SK-N-SH (cell line): ENCODE measurements around the gene ST6GALNAC6. TPM values are rescaled to one million over a fixed set of nuclear protein-coding genes. Genes with fewer than 3 reads are reported as not detected.

ENCODE experiments used
- CTCF ChIA-PET: fragments of 300-600, 350-600 bp; formaldehyde crosslinking; extraction: SDS; loops from one replicate; lab custom pipeline; 2021; lab: Yijun Ruan, JAX
- POLR2A ChIA-PET: fragments of 350-600 bp; sonication (Branson Sonifier 250); formaldehyde crosslinking; extraction: SDS; loops from one replicate; lab custom pipeline; 2020; ENCODE audit warnings: antibody characterized with exemption, inconsistent platforms; lab: Yijun Ruan, JAX
- DNase-seq: peaks from one replicate; pipeline ENCODE4 v3.0.0; 2012
- H2AFZ ChIP-seq: fragments of 200-600 bp; sonication (generic); 2 replicates; pipeline ENCODE4 v1.8.1; 2016; ENCODE audit warnings: antibody characterized with exemption, mild to moderate bottlenecking, low read depth
- H3F3A ChIP-seq: fragments of 200-600 bp; sonication (generic); replicated peaks from 2 replicates; pipeline ENCODE3; 2016; ENCODE audit warnings: antibody characterized with exemption, mild to moderate bottlenecking; ENCODE audit not compliant: insufficient read depth
- H3K27ac ChIP-seq, 2 experiments: fragments of 200-500 bp in 1 of 2; fragments of 200-600 bp in 1 of 2; sonication (Bioruptor generic) in 1 of 2; sonication (generic), shearing (Covaris generic) in 1 of 2; 2 replicates each; pipeline versions ENCODE4 v1.5.1 to v1.6.1; 2014 to 2016; ENCODE audit warnings: low read depth in 2 of 2, inconsistent platforms in 1 of 2, low read length in 1 of 2, mild to moderate bottlenecking in 1 of 2, mixed read lengths in 1 of 2
- H3K27me3 ChIP-seq: fragments of 200-600 bp; sonication (generic), shearing (Covaris generic); 2 replicates; pipeline ENCODE4 v1.6.1; 2016; ENCODE audit warnings: mixed run types; ENCODE audit not compliant: insufficient read depth
- H3K36me3 ChIP-seq, 2 experiments: fragments of 200-500 bp in 1 of 2; fragments of 200-600 bp in 1 of 2; sonication (Bioruptor generic) in 1 of 2; sonication (generic) in 1 of 2; replicated peaks in 1 of 2; 2 replicates each; pipeline versions ENCODE3 to v1.5.1; 2014 to 2016; ENCODE audit warnings: low read length in 1 of 2, mild to moderate bottlenecking in 1 of 2; ENCODE audit not compliant: insufficient read depth in 2 of 2, control insufficient read depth in 1 of 2
- H3K4me1 ChIP-seq, 2 experiments: fragments of 200-500 bp in 1 of 2; fragments of 200-600 bp in 1 of 2; sonication (Bioruptor generic) in 1 of 2; sonication (generic), shearing (Covaris generic) in 1 of 2; 2 replicates each; pipeline versions ENCODE4 v1.5.1 to v1.6.1; 2014 to 2016; ENCODE audit warnings: low read depth in 1 of 2, low read length in 1 of 2, mixed run types in 1 of 2; ENCODE audit not compliant: insufficient read depth in 2 of 2, control insufficient read depth in 1 of 2
- H3K4me2 ChIP-seq: fragments of 200-600 bp; sonication (generic), shearing (Covaris generic); 2 replicates; pipeline ENCODE4 v1.6.1; 2017; ENCODE audit warnings: mixed run types
- H3K4me3 ChIP-seq, 2 experiments: fragments of 200-500 bp in 1 of 2; fragments of 200-600 bp in 1 of 2; sonication (Bioruptor generic) in 1 of 2; sonication (generic), shearing (Covaris generic) in 1 of 2; 2 replicates each; pipeline versions ENCODE4 v1.5.1 to v1.8.1; 2014 to 2016; ENCODE audit warnings: low read depth in 2 of 2, inconsistent platforms in 1 of 2, low read length in 1 of 2, mild to moderate bottlenecking in 1 of 2, mixed read lengths in 1 of 2, moderate library complexity in 1 of 2
- H3K79me2 ChIP-seq: fragments of 200-600 bp; sonication (generic); 2 replicates; pipeline ENCODE4 v1.8.1; 2017; ENCODE audit warnings: mild to moderate bottlenecking; ENCODE audit not compliant: insufficient read depth
- H3K9ac ChIP-seq: fragments of 200-600 bp; sonication (generic); 2 replicates; pipeline ENCODE4 v1.6.1; 2017; ENCODE audit warnings: mixed run types
- H3K9me2 ChIP-seq: fragments of 200-600 bp; sonication (generic); 2 replicates; pipeline ENCODE4 v1.6.1; 2017; ENCODE audit warnings: mixed run types
- H3K9me3 ChIP-seq: fragments of 200-600 bp; sonication (generic); 2 replicates; pipeline ENCODE4 v1.6.1; 2017; ENCODE audit warnings: mixed run types, mild to moderate bottlenecking, moderate library complexity
- H4K20me1 ChIP-seq: fragments of 200-600 bp; sonication (generic); 2 replicates; pipeline ENCODE4 v1.6.1; 2017; ENCODE audit warnings: mild to moderate bottlenecking, mixed run types; ENCODE audit not compliant: insufficient read depth
- CHD2 ChIP-seq: fragments of 150-350 bp; IDR thresholded peaks from 2 replicates; pipeline ENCODE4 v1.6.1; 2018; ENCODE audit warnings: low read length; ENCODE audit not compliant: partially characterized antibody
- ELF1 ChIP-seq: IDR thresholded peaks from 2 replicates; pipeline ENCODE4 v1.4.0; 2012
- EZH2phosphoT487 ChIP-seq: fragments of 200-600 bp; sonication (generic); IDR thresholded peaks from 2 replicates; pipeline ENCODE4 v1.6.1; 2017; ENCODE audit warnings: low read depth, mixed run types, mild to moderate bottlenecking, antibody characterized with exemption, moderate library complexity, borderline replicate concordance
- FOXM1 ChIP-seq: IDR thresholded peaks from 2 replicates; pipeline ENCODE4 v1.4.0; 2012; ENCODE audit warnings: low read depth, mild to moderate bottlenecking
- JUND ChIP-seq: IDR thresholded peaks from 2 replicates; pipeline ENCODE4 v1.4.0; 2012
- MEF2A ChIP-seq: IDR thresholded peaks from 2 replicates; pipeline ENCODE4 v1.4.0; 2012; ENCODE audit warnings: low read depth, borderline replicate concordance
- NFIC ChIP-seq: IDR thresholded peaks from 2 replicates; pipeline ENCODE4 v1.4.0; 2012; ENCODE audit warnings: borderline replicate concordance
- RAD21 ChIP-seq: IDR thresholded peaks from 2 replicates; pipeline ENCODE4 v1.6.1; 2012; ENCODE audit warnings: mild to moderate bottlenecking, low read length
- SMC3 ChIP-seq: IDR thresholded peaks from 2 replicates; pipeline ENCODE4 v1.6.1; 2012; ENCODE audit warnings: low read depth, low read length, improper control_type of control experiment
- TEAD4 ChIP-seq: IDR thresholded peaks from 2 replicates; pipeline ENCODE4 v1.4.0; 2012; ENCODE audit warnings: mild to moderate bottlenecking, borderline replicate concordance; ENCODE audit not compliant: insufficient read depth
- YY1 ChIP-seq: IDR thresholded peaks from 2 replicates; pipeline ENCODE4 v1.4.0; 2012; ENCODE audit warnings: low read depth, mild to moderate bottlenecking
- WGBS: methylation state at CpG from one replicate; pipeline ENCODE4 v1.1.6; 2017; ENCODE audit warnings: low lambda C conversion rate; 5-methylcytosine and 5-hydroxymethylcytosine counted together
- polyA plus RNA-seq, 3 experiments: library from polyadenylated mRNA; depleted of rRNA; stranded (reverse); fragments of >200 nt; gene quantifications; 2 replicates each; pipeline ENCODE4 v1.2.3, GENCODE V29; 2012
- TF ChIP-seq, protein P1 (sequence below): IDR thresholded peaks from 2 replicates; pipeline ENCODE4 v1.4.0; 2012; ENCODE audit warnings: low read depth
- TF ChIP-seq, protein P2 (sequence below): fragments of 200-600 bp; sonication (generic); IDR thresholded peaks from 2 replicates; pipeline ENCODE4 v1.6.1; 2017; ENCODE audit warnings: antibody characterized with exemption, mild to moderate bottlenecking, moderate library complexity
- TF ChIP-seq, protein P3 (sequence below): IDR thresholded peaks from 2 replicates; pipeline ENCODE4 v1.4.0; 2012; ENCODE audit warnings: low read depth, borderline replicate concordance
- TF ChIP-seq, protein P4 (sequence below): IDR thresholded peaks from 2 replicates; pipeline ENCODE4 v1.6.1; 2012; ENCODE audit warnings: mild to moderate bottlenecking, low read depth, low read length, moderate library complexity

The ST6GALNAC6 gene
- polyA plus RNA-seq, 1 of the 3 experiments (the other 2 are of a cell fraction): 34.8 TPM

DNA sequence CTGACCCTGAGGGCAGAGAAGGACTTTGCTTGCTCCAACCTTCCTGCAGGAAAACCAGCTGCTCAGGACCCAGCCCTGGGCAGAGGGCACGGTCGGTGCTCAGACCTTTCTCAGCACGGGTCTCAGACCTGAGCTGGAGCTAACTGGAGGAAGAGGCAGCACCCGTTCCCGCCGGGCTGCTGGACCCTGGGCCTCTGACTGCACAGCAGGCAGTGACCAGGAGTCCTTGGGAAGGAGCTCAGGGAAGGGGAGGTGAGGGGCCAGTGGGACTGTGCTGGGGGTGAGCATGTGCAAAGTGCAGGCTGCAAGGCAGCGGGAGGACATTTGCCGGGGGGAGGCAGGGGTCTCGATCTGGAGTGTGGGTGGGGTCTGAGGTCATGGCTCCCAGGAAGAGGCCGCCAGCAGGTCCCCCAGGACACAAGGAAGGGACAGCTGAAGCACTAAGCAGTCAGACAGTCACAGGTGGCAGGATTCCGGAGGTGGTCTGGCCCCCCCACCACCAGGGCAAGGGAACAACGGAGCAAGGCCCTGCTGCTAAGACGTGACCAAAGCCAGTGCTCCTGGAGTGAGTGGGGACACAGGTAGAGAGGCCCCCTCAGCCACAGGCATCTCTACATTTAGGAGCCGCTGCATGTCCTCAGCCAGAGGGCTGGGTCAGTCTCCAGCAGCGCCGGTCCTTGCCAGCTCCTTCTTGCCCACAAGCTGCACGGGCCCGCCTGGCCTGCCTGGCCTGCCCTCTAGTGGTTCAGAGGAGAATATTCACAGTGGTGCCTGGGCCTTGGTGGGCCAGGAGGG lies 43.0 kb upstream of the ST6GALNAC6 start:
- Histone ChIP-seq H3K27me3 (no peaks in the 10 kb centered on the region), H3K9me2 (no peaks in the 10 kb centered on the region), H3K79me2 (peaks cover 3% of the 10 kb centered on the region), H3K36me3 (peaks cover 4 to 48% of the 10 kb centered on the region in 2 experiments), H3K9me3 (no peaks in the 10 kb centered on the region), H3K9ac (no peak overlapping the region), H3K4me1 (peaks cover 0 to 43% of the 10 kb centered on the region in 2 experiments; a peak in 1 of 4 replicates), H2AFZ (no peak overlapping the region), H4K20me1 (peaks cover 7% of the 10 kb centered on the region; the same call in 1 of the 2 replicates), H3K4me2 (no peak overlapping the region), H3F3A (peaks cover 3% of the 10 kb centered on the region), H3K4me3 (no peak overlapping the region; a peak in 1 of 4 replicates), H3K27ac (peak overlapping the region in 1 of 2 experiments; percentile 75; a peak in 2 of 4 replicates)
- no peak for TF ChIP-seq YY1
- no peak for TF ChIP-seq FOXM1
- TF ChIP-seq, protein P1, sequence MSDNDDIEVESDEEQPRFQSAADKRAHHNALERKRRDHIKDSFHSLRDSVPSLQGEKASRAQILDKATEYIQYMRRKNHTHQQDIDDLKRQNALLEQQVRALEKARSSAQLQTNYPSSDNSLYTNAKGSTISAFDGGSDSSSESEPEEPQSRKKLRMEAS: no peak
- TF ChIP-seq EZH2phosphoT487: no peak
- TF ChIP-seq, protein P2, sequence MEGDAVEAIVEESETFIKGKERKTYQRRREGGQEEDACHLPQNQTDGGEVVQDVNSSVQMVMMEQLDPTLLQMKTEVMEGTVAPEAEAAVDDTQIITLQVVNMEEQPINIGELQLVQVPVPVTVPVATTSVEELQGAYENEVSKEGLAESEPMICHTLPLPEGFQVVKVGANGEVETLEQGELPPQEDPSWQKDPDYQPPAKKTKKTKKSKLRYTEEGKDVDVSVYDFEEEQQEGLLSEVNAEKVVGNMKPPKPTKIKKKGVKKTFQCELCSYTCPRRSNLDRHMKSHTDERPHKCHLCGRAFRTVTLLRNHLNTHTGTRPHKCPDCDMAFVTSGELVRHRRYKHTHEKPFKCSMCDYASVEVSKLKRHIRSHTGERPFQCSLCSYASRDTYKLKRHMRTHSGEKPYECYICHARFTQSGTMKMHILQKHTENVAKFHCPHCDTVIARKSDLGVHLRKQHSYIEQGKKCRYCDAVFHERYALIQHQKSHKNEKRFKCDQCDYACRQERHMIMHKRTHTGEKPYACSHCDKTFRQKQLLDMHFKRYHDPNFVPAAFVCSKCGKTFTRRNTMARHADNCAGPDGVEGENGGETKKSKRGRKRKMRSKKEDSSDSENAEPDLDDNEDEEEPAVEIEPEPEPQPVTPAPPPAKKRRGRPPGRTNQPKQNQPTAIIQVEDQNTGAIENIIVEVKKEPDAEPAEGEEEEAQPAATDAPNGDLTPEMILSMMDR: peak; percentile 84
- TF ChIP-seq, protein P3, sequence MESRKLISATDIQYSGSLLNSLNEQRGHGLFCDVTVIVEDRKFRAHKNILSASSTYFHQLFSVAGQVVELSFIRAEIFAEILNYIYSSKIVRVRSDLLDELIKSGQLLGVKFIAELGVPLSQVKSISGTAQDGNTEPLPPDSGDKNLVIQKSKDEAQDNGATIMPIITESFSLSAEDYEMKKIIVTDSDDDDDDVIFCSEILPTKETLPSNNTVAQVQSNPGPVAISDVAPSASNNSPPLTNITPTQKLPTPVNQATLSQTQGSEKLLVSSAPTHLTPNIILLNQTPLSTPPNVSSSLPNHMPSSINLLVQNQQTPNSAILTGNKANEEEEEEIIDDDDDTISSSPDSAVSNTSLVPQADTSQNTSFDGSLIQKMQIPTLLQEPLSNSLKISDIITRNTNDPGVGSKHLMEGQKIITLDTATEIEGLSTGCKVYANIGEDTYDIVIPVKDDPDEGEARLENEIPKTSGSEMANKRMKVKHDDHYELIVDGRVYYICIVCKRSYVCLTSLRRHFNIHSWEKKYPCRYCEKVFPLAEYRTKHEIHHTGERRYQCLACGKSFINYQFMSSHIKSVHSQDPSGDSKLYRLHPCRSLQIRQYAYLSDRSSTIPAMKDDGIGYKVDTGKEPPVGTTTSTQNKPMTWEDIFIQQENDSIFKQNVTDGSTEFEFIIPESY: no peak
- TF ChIP-seq TEAD4: no peak
- TF ChIP-seq MEF2A: no peak
- TF ChIP-seq RAD21: peak; percentile 59
- no peak for TF ChIP-seq JUND
- peak; percentile 38 for TF ChIP-seq CHD2
- TF ChIP-seq SMC3: peak; percentile 53
- no peak for TF ChIP-seq NFIC
- TF ChIP-seq, protein P4, sequence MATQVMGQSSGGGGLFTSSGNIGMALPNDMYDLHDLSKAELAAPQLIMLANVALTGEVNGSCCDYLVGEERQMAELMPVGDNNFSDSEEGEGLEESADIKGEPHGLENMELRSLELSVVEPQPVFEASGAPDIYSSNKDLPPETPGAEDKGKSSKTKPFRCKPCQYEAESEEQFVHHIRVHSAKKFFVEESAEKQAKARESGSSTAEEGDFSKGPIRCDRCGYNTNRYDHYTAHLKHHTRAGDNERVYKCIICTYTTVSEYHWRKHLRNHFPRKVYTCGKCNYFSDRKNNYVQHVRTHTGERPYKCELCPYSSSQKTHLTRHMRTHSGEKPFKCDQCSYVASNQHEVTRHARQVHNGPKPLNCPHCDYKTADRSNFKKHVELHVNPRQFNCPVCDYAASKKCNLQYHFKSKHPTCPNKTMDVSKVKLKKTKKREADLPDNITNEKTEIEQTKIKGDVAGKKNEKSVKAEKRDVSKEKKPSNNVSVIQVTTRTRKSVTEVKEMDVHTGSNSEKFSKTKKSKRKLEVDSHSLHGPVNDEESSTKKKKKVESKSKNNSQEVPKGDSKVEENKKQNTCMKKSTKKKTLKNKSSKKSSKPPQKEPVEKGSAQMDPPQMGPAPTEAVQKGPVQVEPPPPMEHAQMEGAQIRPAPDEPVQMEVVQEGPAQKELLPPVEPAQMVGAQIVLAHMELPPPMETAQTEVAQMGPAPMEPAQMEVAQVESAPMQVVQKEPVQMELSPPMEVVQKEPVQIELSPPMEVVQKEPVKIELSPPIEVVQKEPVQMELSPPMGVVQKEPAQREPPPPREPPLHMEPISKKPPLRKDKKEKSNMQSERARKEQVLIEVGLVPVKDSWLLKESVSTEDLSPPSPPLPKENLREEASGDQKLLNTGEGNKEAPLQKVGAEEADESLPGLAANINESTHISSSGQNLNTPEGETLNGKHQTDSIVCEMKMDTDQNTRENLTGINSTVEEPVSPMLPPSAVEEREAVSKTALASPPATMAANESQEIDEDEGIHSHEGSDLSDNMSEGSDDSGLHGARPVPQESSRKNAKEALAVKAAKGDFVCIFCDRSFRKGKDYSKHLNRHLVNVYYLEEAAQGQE: no peak
- TF ChIP-seq ELF1: no peak
- WGBS: 79% methylated on average over 11 of the region's 18 CpGs
- ChIA-PET CTCF (interaction anchor here (0.6 to 10.3 kb wide), 39 partner anchors 9 to 298 kb away, joined by 3 to 219 read pairs (median 6); partner anchors contain the start of genes EEIG1, NAIF1, PIP5KL1 and SLC25A25), POLR2A (interaction anchor here (1.2 to 1.3 kb wide), 3 partner anchors 12 to 30 kb away, joined by 3 to 5 read pairs (median 4); partner anchors contain the start of gene PIP5KL1)
- DNase-seq: peak; percentile 88
